ENCODE results near the gene RAB7A. TPM values are rescaled to one million over a fixed set of nuclear protein-coding genes. Genes with fewer than 3 reads are reported as not detected.

The RAB7A gene
- total and polyA plus RNA-seq, 10 of the 15 experiments (the other 5 are each of a cell fraction or from before 2014, with no cell fraction given) = 40.3 to 212 (median 160) TPM

- no peaks in the 10 kb centered on the region for H3K27me3 ChIP-seq (replicated peaks in 1 of 2; ENCODE audit: control insufficient read depth in 2 of 2, insufficient read depth in 2 of 2, low read length in 1 of 2)
- H3K79me2 ChIP-seq (ENCODE audit: control insufficient read depth, insufficient read depth, low read length) = peaks cover 82% of the 10 kb centered on the region
- POLR2A ChIA-PET = interaction anchor here (0.5 to 0.9 kb wide), 3 partner anchors 13 to 96 kb away, joined by 3 to 4 read pairs (median 3); no protein-coding TSS in a partner anchor
- peaks cover 9% of the 10 kb centered on the region; the same call in 1 of the 2 replicates for H4K20me1 ChIP-seq (ENCODE audit: control insufficient read depth, insufficient read depth)
- no TSS peak for BruUV-seq (replicated peaks)
- no peak overlapping the region for H3K27ac ChIP-seq (ENCODE audit: control insufficient read depth, insufficient read depth)
- RAD21 ChIA-PET (ENCODE audit: unreplicated experiment) = interaction anchor here (0.8 to 1.6 kb wide), 4 partner anchors 10 to 100 kb away, joined by 3 to 5 read pairs (median 3); no protein-coding TSS in a partner anchor
- no peaks in the 10 kb centered on the region for H3K9me3 ChIP-seq (replicated peaks; ENCODE audit: control insufficient read depth, insufficient read depth, low read length)
- FAIRE-seq = no peak
- intact Hi-C loops (cut with micrococcal nuclease; ENCODE audit: unreplicated experiment) = no loop called here
- SMC1A ChIA-PET (ENCODE audit: uncharacterized antibody, unreplicated experiment) = interaction anchor here (0.9 to 2.1 kb wide), 7 partner anchors 11 to 53 kb away, joined by 3 to 5 read pairs (median 3); no protein-coding TSS in a partner anchor
- no peak overlapping the region for H2AFZ ChIP-seq (ENCODE audit: control insufficient read depth, low read depth, low read length)
- DNase-seq (ENCODE audit: low read depth, low spot score) = no peak
- H3K36me3 ChIP-seq (ENCODE audit: control insufficient read depth in 2 of 2, insufficient read depth in 2 of 2, low read length in 1 of 2) = peaks cover 2 to 3% of the 10 kb centered on the region in 2 experiments; a peak in 2 of 4 replicates
- peaks cover 36% of the 10 kb centered on the region for H3K4me1 ChIP-seq (ENCODE audit: control insufficient read depth, insufficient read depth, low read length)
- CTCF ChIA-PET = interaction anchor here (0.6 to 4.4 kb wide), 9 partner anchors 9 to 171 kb away, joined by 3 to 26 read pairs (median 3); no protein-coding TSS in a partner anchor
- no peak overlapping the region for H3K9ac ChIP-seq (ENCODE audit: control insufficient read depth, insufficient read depth, low read length)
- no peak overlapping the region for H3K4me3 ChIP-seq
- in situ Hi-C loops (cut with MboI) = no loop called here
- 42% methylated on average over 1 of the region's 1 CpG for WGBS (ENCODE audit: insufficient coverage, insufficient replicate concordance, low lambda C conversion rate, missing lambda C conversion rate)
- H3K4me2 ChIP-seq (ENCODE audit: control insufficient read depth, insufficient read depth) = no peak overlapping the region
- no peak for ATAC-seq
- TF ChIP-seq RAD21 (IDR thresholded peaks at IDR 0.05; ENCODE audit: insufficient read depth, low read depth, low read length) = no peak
- TF ChIP-seq MEF2A (IDR thresholded peaks at IDR 0.05; ENCODE audit: insufficient read depth, low read depth, low read length) = no peak
- TF ChIP-seq NFXL1 (IDR thresholded peaks at IDR 0.05; ENCODE audit: borderline replicate concordance) = no peak
- TF ChIP-seq ZBED1 (IDR thresholded peaks at IDR 0.05; ENCODE audit: borderline replicate concordance) = no peak
- TF ChIP-seq, protein P1, sequence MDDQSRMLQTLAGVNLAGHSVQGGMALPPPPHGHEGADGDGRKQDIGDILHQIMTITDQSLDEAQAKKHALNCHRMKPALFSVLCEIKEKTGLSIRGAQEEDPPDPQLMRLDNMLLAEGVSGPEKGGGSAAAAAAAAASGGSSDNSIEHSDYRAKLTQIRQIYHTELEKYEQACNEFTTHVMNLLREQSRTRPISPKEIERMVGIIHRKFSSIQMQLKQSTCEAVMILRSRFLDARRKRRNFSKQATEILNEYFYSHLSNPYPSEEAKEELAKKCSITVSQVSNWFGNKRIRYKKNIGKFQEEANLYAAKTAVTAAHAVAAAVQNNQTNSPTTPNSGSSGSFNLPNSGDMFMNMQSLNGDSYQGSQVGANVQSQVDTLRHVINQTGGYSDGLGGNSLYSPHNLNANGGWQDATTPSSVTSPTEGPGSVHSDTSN (IDR thresholded peaks at IDR 0.05; ENCODE audit: insufficient replicate concordance, low read depth, low read length) = no peak
- no peak for TF ChIP-seq ETV6 (conservative IDR thresholded peaks at IDR 0.05 in 1 of 2, IDR thresholded peaks at IDR 0.05 in 1 of 2; ENCODE audit: borderline replicate concordance in 1 of 2, low read depth in 1 of 2)
- TF ChIP-seq E2F8 (IDR thresholded peaks at IDR 0.05; ENCODE audit: low read depth, partially characterized antibody) = no peak
- no peak for TF ChIP-seq TCF3 (IDR thresholded peaks at IDR 0.05; ENCODE audit: borderline replicate concordance, insufficient read depth, low read depth, low read length)
- no peak for TF ChIP-seq USF1 (IDR thresholded peaks at IDR 0.05; ENCODE audit: borderline replicate concordance, extremely low read length, insufficient read depth, low read depth, low read length)
- no peak for TF ChIP-seq CBX3 (IDR thresholded peaks at IDR 0.05; ENCODE audit: borderline replicate concordance, low read depth)
- TF ChIP-seq NR2C2 (IDR thresholded peaks at IDR 0.05; ENCODE audit: borderline replicate concordance, control insufficient read depth, insufficient read length, low read depth) = no peak
- no peak for TF ChIP-seq STAT1 (conservative IDR thresholded peaks at IDR 0.05)
- no peak for TF ChIP-seq LARP7 (IDR thresholded peaks at IDR 0.05)
- no peak for TF ChIP-seq JUNB (IDR thresholded peaks at IDR 0.05)
- TF ChIP-seq POLR2A (IDR thresholded peaks at IDR 0.05; ENCODE audit: low read depth, low read length) = no peak
- TF ChIP-seq JUND (IDR thresholded peaks at IDR 0.05; ENCODE audit: low read depth, low read length) = no peak
- no peak for TF ChIP-seq HDAC6 (IDR thresholded peaks at IDR 0.05; ENCODE audit: unreplicated experiment)
Observed at GRCh38 chr3:128780101-128780837, 54.3 kb downstream of the RAB7A start.

Data from GM12878 (cell line).